NCI-H2107 (cell line): ENCODE measurements around the gene RASA3.

Source experiments
- DNase-seq: peaks from one replicate; lab custom pipeline; 2025; lab: John Stamatoyannopoulos, UW

The RASA3 gene

GRCh38 chr13:114067886-114068651 is 64.4 kb downstream of the RASA3 start:
- DNase-seq = no peak

- no peak for DNase-seq
These were observed 65.0 kb downstream of the RASA3 start for GRCh38 chr13:114067381-114067885.

GRCh38 chr13:114066956-114067355 is 65.5 kb downstream of the RASA3 start:
- DNase-seq = no peak

- no peak for DNase-seq
These were observed 66.3 kb downstream of the RASA3 start for GRCh38 chr13:114065926-114066774.

GRCh38 chr13:114065141-114065925 is 67.1 kb downstream of the RASA3 start:
- no peak for DNase-seq

- no peak for DNase-seq
These were observed 67.8 kb downstream of the RASA3 start for GRCh38 chr13:114064450-114065140.

- DNase-seq = no peak
These were observed 68.6 kb downstream of the RASA3 start for GRCh38 chr13:114063545-114064449.

- no peak for DNase-seq
These were observed 69.7 kb downstream of the RASA3 start for GRCh38 chr13:114062754-114063153.

- DNase-seq = no peak
These were observed 70.1 kb downstream of the RASA3 start for GRCh38 chr13:114062341-114062740.

- DNase-seq = no peak
These were observed 70.7 kb downstream of the RASA3 start for GRCh38 chr13:114061744-114062143.

GRCh38 chr13:114061047-114061446 is 71.4 kb downstream of the RASA3 start:
- no peak for DNase-seq

- DNase-seq = no peak
These were observed 72.2 kb downstream of the RASA3 start for GRCh38 chr13:114059946-114060860.

- no peak for DNase-seq
These were observed 73.0 kb downstream of the RASA3 start for GRCh38 chr13:114059428-114059827.

GRCh38 chr13:114058051-114058867 is 74.2 kb downstream of the RASA3 start:
- no peak for DNase-seq

GRCh38 chr13:114057166-114058050 is 75.0 kb downstream of the RASA3 start:
- DNase-seq = no peak

- no peak for DNase-seq
These were observed 76.0 kb downstream of the RASA3 start for GRCh38 chr13:114056205-114057013.

GRCh38 chr13:114055766-114056165 is 76.7 kb downstream of the RASA3 start:
- DNase-seq = no peak
